GM12873 (cell line): Measurements from ENCODE around the gene RFTN1.

ENCODE experiments used
- TF ChIP-seq, protein P1 (sequence below): IDR thresholded peaks from 2 replicates; pipeline ENCODE4 v1.5.1; 2012; ENCODE audit warnings: low read depth, mild to moderate bottlenecking, moderate library complexity, low read length, control low read depth; ENCODE audit not compliant: insufficient read depth; ENCODE audit errors: missing control alignments

RFTN1 gene

DNA sequence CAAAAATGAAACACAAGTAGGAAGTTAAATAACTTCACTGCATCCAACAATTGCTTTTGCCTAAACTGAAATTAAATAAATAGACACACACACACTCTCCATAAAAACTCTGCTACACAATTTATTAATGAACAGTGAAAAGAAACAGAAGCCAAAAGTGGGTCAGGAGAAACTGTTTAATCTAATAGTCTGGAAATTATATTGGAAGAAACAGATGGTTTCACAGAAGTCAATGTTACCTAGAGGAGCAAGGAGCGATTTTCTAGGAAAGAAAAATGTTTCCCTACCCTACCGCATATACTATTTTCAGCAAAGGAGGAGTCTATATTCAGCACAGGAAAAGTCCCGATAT, 32.0 kb downstream of the RFTN1 start:
- TF ChIP-seq, protein P1, sequence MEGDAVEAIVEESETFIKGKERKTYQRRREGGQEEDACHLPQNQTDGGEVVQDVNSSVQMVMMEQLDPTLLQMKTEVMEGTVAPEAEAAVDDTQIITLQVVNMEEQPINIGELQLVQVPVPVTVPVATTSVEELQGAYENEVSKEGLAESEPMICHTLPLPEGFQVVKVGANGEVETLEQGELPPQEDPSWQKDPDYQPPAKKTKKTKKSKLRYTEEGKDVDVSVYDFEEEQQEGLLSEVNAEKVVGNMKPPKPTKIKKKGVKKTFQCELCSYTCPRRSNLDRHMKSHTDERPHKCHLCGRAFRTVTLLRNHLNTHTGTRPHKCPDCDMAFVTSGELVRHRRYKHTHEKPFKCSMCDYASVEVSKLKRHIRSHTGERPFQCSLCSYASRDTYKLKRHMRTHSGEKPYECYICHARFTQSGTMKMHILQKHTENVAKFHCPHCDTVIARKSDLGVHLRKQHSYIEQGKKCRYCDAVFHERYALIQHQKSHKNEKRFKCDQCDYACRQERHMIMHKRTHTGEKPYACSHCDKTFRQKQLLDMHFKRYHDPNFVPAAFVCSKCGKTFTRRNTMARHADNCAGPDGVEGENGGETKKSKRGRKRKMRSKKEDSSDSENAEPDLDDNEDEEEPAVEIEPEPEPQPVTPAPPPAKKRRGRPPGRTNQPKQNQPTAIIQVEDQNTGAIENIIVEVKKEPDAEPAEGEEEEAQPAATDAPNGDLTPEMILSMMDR: no peak

DNA sequence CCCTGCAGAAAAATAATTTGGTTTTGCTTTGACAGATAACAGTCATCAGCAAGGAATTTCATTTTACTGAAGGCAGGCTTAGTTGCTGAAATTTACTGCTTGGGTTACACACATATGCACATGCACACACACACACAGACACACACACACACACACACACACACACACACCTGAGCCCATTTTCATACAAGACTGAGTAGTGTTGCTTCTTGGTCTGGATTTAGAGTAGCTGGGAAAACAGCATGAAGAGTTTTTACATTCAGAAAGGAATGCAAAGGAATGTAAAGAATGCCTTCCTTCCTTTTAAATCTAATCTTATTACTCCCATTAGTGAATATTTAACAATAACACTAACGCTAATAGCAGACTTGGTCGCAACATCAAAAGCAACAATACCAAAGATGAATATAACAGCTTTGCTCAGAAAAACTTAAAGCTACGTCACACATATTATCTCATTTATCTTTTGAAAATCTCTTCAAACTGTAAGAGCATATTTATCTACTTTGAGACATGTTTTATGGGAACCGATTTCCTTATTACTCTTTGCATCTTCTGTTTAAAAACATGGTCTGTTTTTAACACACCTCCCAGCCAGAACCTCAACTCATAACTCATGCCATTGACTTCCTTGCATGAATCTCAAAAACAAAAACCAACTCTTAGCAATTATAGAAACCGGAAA, 32.5 kb downstream of the RFTN1 start:
- TF ChIP-seq, protein P1: no peak

DNA sequence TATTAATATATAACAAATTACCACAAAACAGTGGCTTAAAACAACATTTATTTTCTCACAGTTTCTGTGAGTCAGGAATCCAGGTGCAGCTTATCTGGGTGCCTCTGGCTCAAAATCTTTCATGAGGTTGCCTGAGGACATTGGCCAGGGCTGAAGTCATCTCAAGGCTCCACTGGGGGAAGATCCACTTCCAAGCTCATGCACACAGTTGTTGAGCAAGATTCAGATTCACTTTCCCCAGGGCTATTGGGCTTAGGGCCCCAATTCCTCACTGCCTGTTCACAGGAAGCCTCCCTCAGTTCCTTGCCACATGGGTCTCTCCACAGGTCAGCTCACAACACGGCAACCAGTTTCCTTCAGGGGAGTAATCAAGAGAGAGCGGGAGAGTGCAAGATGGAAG, 35.0 kb downstream of the RFTN1 start:
- TF ChIP-seq, protein P1: no peak

DNA sequence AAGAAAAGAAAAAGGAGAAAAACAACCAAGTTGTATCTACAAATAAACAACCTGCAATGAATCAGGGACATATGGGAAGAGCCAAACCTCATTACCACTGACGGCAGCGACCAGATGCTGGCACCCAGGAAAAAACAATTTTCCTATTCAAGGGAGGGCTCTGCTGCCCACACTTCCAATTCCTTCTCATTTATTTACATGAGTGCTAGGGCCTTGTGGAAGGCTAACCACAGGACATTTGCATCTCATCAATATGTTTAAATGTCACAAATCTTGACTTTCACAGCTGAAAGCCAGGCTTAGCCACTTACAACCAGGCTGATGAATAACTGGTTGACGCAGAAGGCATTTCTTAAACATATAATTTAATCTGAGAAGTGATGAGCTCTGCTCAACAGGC, 36.0 kb downstream of the RFTN1 start:
- TF ChIP-seq, protein P1: no peak

DNA sequence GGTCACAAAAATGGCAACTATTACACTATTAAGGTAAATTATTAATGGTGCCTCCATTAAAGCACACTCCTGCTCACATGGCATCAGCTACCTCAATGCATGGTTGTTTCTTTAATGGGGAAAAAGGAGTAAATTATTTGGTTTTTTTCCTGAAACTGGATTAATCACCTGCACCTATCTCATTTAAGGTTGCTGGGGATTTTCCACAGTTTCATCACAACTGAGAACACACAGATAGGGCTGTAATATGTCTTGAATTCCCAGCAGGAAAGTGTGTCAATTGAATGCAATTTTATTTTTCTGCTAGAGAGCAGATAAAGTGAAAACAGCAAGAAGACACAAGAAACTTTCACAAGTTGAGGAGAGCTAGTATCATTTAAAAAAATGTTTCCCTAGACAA, 36.4 kb downstream of the RFTN1 start:
- TF ChIP-seq, protein P1: no peak

DNA sequence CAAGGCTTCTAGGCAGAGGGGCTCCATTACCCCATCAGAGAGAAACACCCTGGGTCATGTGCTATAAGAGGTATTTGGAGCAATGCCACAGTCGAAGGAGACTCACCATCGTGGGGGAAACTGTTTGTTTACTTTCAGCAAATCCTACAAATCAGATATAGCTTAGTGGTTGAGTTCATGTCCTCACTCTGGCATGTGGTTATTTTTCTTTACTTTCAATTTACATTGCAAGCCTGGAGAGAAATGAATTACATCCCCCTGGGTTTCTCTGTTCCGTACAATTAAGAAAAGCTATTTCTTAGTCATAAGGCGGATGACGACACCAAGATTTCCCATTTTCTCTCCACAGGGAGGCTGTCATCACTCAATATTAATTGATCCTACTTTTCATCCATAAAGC, 36.9 kb downstream of the RFTN1 start:
- TF ChIP-seq, protein P1: no peak

DNA sequence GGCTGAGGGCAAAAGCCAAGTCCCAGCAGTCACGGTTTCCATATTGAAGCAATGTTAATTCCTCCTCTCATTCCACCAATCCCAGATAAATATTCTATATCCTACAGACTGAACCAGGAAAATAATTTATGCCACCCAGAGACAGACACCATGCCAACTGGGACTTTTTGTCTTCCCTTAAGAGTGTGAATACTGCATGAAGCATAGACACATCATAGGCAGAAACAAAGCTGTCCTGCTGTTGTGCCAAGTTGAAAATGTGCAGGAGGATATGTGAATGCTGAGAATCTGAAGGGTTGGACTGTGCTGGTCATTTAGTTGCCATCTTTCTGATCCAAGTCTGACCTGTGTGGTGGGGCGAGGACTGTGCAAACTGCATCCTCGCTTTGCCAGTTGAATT, 37.7 kb downstream of the RFTN1 start:
- TF ChIP-seq, protein P1: no peak
